IPS-20b (cell line): Measurements from ENCODE around the gene DVL2.
A peak's percentile ranks its signal among the peaks of the same experiment; 100 is the strongest.

Source experiments
- H3K27ac ChIP-seq: one replicate; pipeline ENCODE4 v1.5.1; 2013; ENCODE audit warnings: low read length
- H3K27me3 ChIP-seq: 2 replicates; pipeline ENCODE4 v1.6.1; 2013; ENCODE audit warnings: mild to moderate bottlenecking, low read length, inconsistent platforms; ENCODE audit not compliant: insufficient read depth
- H3K36me3 ChIP-seq: 2 replicates; pipeline ENCODE4 v1.6.1; 2013; ENCODE audit warnings: low read depth, mild to moderate bottlenecking, inconsistent platforms, low read length, moderate library complexity; ENCODE audit not compliant: insufficient read depth
- H3K4me1 ChIP-seq: 2 replicates; pipeline ENCODE4 v1.6.1; 2013; ENCODE audit warnings: mild to moderate bottlenecking, control low read depth, inconsistent platforms, low read length, moderate library complexity; ENCODE audit not compliant: insufficient read depth
- H3K4me3 ChIP-seq: 2 replicates; pipeline ENCODE4 v1.5.1; 2013; ENCODE audit warnings: mild to moderate bottlenecking, low read length, inconsistent platforms
- H3K9ac ChIP-seq: 2 replicates; pipeline ENCODE4 v1.6.1; 2013; ENCODE audit warnings: low read depth, mild to moderate bottlenecking, inconsistent platforms, low read length, moderate library complexity
- H3K9me3 ChIP-seq: 2 replicates; pipeline ENCODE4 v1.6.1; 2013; ENCODE audit warnings: mild to moderate bottlenecking, low read depth, low read length, inconsistent platforms; ENCODE audit not compliant: insufficient read depth

DVL2 gene

GRCh38 chr17:7234083-7234951 is at the start of gene DVL2:
DVL2 (minus strand) TSS chr17:7234517; CDS start chr17:7234262, 255 bp downstream.
- Histone ChIP-seq H3K36me3 (peaks cover 47% of the 10 kb centered on the region), H3K9me3 (no peaks in the 10 kb centered on the region), H3K27me3 (no peaks in the 10 kb centered on the region), H3K4me1 (peaks cover 13% of the 10 kb centered on the region), H3K4me3 (peak within 1 kb of the TSS; percentile 100), H3K9ac (peak within 1 kb of the TSS; percentile 98), H3K27ac (peak within 1 kb of the TSS; percentile 82)

- Histone ChIP-seq H3K4me3 (no peak overlapping the region), H3K27ac (no peak overlapping the region), H3K9me3 (no peaks in the 10 kb centered on the region), H3K36me3 (peaks cover 14% of the 10 kb centered on the region; the same call in 1 of the 2 replicates), H3K27me3 (peaks cover 36% of the 10 kb centered on the region), H3K9ac (no peak overlapping the region), H3K4me1 (peaks cover 7% of the 10 kb centered on the region; the same call in 1 of the 2 replicates)
Measured at GRCh38 chr17:7283471-7284216, 49.3 kb upstream of the DVL2 start.

- peaks cover 7% of the 10 kb centered on the region; the same call in 1 of the 2 replicates for H3K4me1 ChIP-seq
- peaks cover 8% of the 10 kb centered on the region; the same call in 1 of the 2 replicates for H3K36me3 ChIP-seq
- no peak overlapping the region for H3K27ac ChIP-seq
- H3K9ac ChIP-seq, result no peak overlapping the region; the same call in 1 of the 2 replicates
- peak overlapping the region; percentile 82 for H3K4me3 ChIP-seq
- H3K27me3 ChIP-seq, result peaks cover 36% of the 10 kb centered on the region
- H3K9me3 ChIP-seq, result no peaks in the 10 kb centered on the region
Measured at GRCh38 chr17:7282752-7283321, 48.5 kb upstream of the DVL2 start.

DNA sequence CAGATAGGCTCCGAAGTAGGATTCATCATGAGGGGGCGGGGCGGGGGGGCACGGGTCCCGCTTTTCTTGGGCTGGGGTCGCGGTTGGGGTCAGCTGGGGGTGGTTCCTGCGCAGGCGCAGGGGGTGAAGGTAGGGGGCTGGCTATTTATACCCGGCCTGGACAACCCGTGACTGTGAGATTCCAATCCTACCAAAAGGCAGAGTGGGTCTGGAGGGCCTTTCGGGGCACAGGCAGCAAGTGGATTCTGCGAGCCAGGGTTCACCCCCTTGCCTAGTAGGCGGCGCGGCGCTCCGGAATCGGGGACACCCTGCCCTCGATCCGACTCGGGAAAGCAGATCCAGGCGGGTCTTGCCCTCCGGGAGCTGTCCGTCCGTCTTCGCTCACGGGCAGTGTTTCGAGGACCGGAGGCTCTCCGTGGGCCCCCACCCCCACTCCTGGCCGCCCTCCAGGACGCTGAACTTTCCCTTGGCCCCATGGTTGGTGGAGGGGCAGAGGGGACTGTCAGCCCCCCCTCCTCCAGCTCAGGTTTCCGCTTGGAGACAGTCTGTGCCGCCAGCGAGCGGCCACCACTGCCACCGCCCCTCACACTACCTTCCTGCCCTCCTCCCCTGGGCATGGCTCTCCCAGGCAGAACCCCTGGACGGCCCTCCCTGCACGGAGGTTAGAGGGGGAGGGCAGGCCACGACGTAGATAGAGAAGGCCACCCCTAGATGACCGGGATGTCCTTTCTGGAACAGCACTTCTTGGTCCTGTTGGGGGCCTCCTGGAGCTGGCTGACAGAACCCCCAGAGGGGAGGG is 47.8 kb upstream of the DVL2 start:
- H3K4me3 ChIP-seq, result peak overlapping the region; percentile 82
- H3K9ac ChIP-seq, result peak overlapping the region; percentile 68; the same call in 1 of the 2 replicates
- H3K27ac ChIP-seq, result no peak overlapping the region

DNA sequence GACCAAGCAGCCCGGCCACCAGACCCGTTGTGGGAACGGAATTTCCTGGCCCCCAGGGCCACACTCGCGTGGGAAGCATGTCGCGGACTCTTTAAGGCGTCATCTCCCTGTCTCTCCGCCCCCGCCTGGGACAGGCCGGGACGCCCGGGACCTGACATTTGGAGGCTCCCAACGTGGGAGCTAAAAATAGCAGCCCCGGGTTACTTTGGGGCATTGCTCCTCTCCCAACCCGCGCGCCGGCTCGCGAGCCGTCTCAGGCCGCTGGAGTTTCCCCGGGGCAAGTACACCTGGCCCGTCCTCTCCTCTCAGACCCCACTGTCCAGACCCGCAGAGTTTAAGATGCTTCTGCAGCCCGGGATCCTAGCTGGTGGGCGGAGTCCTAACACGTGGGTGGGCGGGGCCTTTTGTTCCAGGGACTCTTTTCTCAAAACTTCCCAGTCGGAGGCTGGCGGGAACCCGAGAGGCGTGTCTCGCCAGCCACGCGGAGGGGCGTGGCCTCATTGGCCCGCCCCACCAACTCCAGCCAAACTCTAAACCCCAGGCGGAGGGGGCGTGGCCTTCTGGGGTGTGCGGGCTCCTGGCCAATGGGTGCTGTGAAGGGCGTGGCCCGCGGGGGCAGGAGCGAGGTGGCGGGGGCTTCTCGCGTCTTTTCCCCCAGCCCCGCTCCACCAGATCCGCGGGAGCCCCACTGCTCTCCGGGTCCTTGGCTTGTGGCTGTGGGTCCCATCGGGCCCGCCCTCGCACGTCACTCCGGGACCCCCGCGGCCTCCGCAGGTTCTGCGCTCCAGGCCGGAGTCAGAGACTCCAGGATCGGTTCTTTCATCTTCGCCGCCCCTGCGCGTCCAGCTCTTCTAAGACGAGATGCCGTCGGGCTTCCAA is 47.0 kb upstream of the DVL2 start, which contains the start of gene SLC2A4:
TSS of gene SLC2A4 (plus strand) at position 645 of the 879 bp plus-strand sequence. CDS start at position 862, 217 bp downstream.
- no peak within 1 kb of the TSS for H3K27ac ChIP-seq

More for the DNA sequence above, 47.8 kb upstream of the DVL2 start:
- peaks cover 7% of the 10 kb centered on the region; the same call in 1 of the 2 replicates for H3K4me1 ChIP-seq
- peaks cover 36% of the 10 kb centered on the region for H3K27me3 ChIP-seq
- H3K9me3 ChIP-seq, result no peaks in the 10 kb centered on the region
- H3K36me3 ChIP-seq, result peaks cover 3% of the 10 kb centered on the region; the same call in 1 of the 2 replicates

DNA sequence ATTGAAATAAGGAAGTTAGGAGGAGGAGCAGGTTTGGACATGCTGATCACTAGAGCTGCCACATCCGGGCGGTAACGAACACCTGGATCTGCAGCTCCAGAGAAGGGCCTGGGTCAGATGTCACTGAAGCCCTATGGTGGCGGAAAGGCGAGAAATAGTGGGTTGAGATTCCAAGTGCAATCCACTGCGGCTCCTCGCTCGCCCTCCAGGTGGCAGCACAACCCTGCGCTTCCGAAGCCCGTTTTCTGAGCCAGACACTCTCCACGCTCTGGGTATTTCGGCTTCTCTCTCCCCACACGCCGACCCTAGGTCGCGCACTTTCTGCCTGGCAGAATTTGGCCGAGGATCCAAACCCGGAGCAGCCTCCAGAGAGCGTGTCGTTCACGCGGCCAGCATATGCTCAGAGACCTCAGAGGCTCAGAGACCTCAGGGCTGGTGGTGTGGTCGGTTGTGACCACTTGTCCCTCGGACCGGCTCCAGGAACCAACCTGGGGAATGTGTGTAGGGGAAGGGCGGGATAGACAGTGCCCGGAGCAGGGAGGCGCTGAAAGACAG is 46.3 kb upstream of the DVL2 start:
- peak overlapping the region; percentile 76 for H3K4me3 ChIP-seq
- H3K4me1 ChIP-seq, result peaks cover 7% of the 10 kb centered on the region; the same call in 1 of the 2 replicates
- no peak overlapping the region for H3K27ac ChIP-seq
- 0 out of 2 replicates have a peak, but pooled peaks cover 3% of the 10 kb centered on the region for H3K36me3 ChIP-seq
- peaks cover 36% of the 10 kb centered on the region for H3K27me3 ChIP-seq
- peak overlapping the region; percentile 67; the same call in 1 of the 2 replicates for H3K9ac ChIP-seq
- H3K9me3 ChIP-seq, result no peaks in the 10 kb centered on the region

More for the DNA sequence above, 47.0 kb upstream of the DVL2 start, which contains the start of gene SLC2A4:
- Histone ChIP-seq H3K9me3 (no peaks in the 10 kb centered on the region), H3K36me3 (peaks cover 3% of the 10 kb centered on the region; the same call in 1 of the 2 replicates), H3K27me3 (peaks cover 36% of the 10 kb centered on the region), H3K9ac (peak within 1 kb of the TSS; percentile 68; the same call in 1 of the 2 replicates), H3K4me3 (peak within 1 kb of the TSS; percentile 82), H3K4me1 (peaks cover 7% of the 10 kb centered on the region; the same call in 1 of the 2 replicates)

DNA sequence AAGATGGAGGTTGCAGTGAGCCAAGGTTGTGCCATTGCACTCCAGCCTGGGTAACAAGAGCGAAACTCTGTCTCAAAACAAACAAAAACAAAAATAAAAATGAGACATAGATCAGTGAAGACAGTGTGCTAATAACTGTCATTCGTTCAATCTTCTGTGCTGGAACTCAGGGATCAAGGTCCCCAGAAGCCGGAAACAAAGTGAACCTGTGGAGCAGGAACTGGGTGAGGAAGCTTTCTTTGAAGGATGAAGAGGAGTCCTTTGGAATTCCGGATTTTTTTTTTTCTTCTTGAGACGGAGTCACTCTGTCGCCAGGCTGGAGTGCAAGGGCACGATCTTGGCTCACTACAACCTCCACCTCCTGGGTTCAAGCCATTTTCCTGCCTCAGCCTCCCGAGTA is 45.1 kb upstream of the DVL2 start:
- no peak overlapping the region for H3K4me3 ChIP-seq
- 0 out of 2 replicates have a peak, but pooled peaks cover 1% of the 10 kb centered on the region for H3K36me3 ChIP-seq
- H3K4me1 ChIP-seq, result peaks cover 7% of the 10 kb centered on the region; the same call in 1 of the 2 replicates
- H3K9me3 ChIP-seq, result no peaks in the 10 kb centered on the region
- peaks cover 36% of the 10 kb centered on the region for H3K27me3 ChIP-seq
- H3K27ac ChIP-seq, result no peak overlapping the region
- H3K9ac ChIP-seq, result no peak overlapping the region

- Histone ChIP-seq H3K27me3 (peaks cover 29% of the 10 kb centered on the region), H3K4me3 (no peak overlapping the region), H3K4me1 (peaks cover 9% of the 10 kb centered on the region; the same call in 1 of the 2 replicates), H3K27ac (no peak overlapping the region), H3K36me3 (no peaks in the 10 kb centered on the region), H3K9ac (no peak overlapping the region), H3K9me3 (no peaks in the 10 kb centered on the region)
Measured at GRCh38 chr17:7266784-7267183, 32.5 kb upstream of the DVL2 start.

- Histone ChIP-seq H3K4me3 (peak overlapping the region; percentile 92), H3K27ac (peak overlapping the region; percentile 11), H3K9ac (peak overlapping the region; percentile 87; the same call in 1 of the 2 replicates)
Measured at GRCh38 chr17:7263801-7264078, 29.4 kb upstream of the DVL2 start.

More at GRCh38 chr17:7263801-7264078, 29.4 kb upstream of the DVL2 start:
- H3K9me3 ChIP-seq, result no peaks in the 10 kb centered on the region
- H3K36me3 ChIP-seq, result peaks cover 16% of the 10 kb centered on the region
- H3K4me1 ChIP-seq, result peaks cover 13% of the 10 kb centered on the region; the same call in 1 of the 2 replicates
- H3K27me3 ChIP-seq, result peaks cover 44% of the 10 kb centered on the region
